A549 treated with Mapracorat at 1 μM for 4 hours (cell line): Measurements from ENCODE around the gene HSD17B13. TPM values are rescaled to one million over a fixed set of nuclear protein-coding genes. Genes with fewer than 3 reads are reported as not detected.

Source experiments
- total RNA-seq: library from RNA; stranded (reverse); fragments of 200-300 nt; extraction: Qiagen RNA extraction; gene quantifications from 5 replicates; pipeline ENCODE4 v1.2.3, GENCODE V29; 2022

Gene HSD17B13, protein sequence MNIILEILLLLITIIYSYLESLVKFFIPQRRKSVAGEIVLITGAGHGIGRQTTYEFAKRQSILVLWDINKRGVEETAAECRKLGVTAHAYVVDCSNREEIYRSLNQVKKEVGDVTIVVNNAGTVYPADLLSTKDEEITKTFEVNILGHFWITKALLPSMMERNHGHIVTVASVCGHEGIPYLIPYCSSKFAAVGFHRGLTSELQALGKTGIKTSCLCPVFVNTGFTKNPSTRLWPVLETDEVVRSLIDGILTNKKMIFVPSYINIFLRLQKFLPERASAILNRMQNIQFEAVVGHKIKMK
- total RNA-seq, result not detected in 5 replicates

DNA sequence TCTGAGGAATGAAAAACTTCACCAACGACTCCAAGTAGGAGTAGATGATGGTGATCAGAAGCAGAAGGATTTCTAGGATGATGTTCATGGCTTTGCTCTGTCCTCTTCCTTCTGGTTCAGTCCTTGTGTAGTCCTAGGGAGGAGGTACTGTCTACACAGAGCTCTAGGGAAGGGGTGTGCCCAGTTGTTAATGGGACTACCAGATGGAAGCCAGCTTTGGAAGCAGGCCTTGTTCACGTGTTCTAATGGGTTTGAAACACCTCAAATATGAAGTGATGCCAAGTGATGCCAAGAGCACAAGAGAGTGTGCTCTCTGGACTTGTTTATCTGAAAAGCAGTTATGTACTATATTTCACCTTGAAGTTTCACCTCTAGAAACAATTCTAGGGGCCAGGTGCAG is at the start of gene HSD17B13:
Gene HSD17B13 (minus strand): TSS at position 129 of the 400 bp plus-strand sequence. CDS start 41 bp downstream, at position 88.

Other genes starting within 250 kb of the HSD17B13 start
- gene KLHL8, start 102.3 kb downstream of the HSD17B13 start, total RNA-seq, result 3.5 to 5.2 TPM (median 4.4 TPM) in 5 replicates
- 43.9 to 57.8 TPM (median 56.5 TPM) in 5 replicates for gene HSD17B11, start 68.3 kb upstream of the HSD17B13 start, total RNA-seq
- gene NUDT9, start 99.7 kb upstream of the HSD17B13 start, total RNA-seq, result 21.8 to 29.7 TPM (median 25.7 TPM) in 5 replicates
- gene SPARCL1, start 206.5 kb upstream of the HSD17B13 start, total RNA-seq, result not detected in 5 replicates